MM.1S (cell line): Measurements from ENCODE around the gene ELFN1.

Source experiments
- EZH2phosphoT487 ChIP-seq: fragments of 300-600 bp; sonication (generic); IDR thresholded peaks from 2 replicates; pipeline ENCODE4 v1.6.1; 2018; ENCODE audit warnings: antibody characterized with exemption, low read length
- TF ChIP-seq, protein P1 (sequence below): fragments of 300-600 bp; sonication (generic); IDR thresholded peaks from 2 replicates; pipeline ENCODE4 v1.5.1; 2016; ENCODE audit warnings: antibody characterized with exemption, low read length, mixed read lengths

DNA sequence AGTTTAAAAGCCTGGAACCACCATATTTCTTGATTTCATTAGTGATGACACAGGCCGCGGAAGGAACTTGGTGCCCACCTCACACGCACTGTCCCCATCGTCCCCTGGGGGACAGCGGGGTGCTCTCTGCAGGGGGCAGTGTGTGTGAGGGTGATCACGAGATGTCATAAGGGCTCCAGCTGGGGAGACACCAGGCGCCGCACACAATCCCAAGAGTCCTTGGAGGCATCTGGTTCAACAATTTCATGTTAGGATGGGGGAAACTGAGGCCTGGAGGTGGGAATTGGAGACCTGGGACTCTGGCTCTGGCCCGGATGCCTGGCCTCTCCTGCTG lies 66.4 kb downstream of the ELFN1 start:
- TF ChIP-seq EZH2phosphoT487, result no peak
- TF ChIP-seq, protein P1, sequence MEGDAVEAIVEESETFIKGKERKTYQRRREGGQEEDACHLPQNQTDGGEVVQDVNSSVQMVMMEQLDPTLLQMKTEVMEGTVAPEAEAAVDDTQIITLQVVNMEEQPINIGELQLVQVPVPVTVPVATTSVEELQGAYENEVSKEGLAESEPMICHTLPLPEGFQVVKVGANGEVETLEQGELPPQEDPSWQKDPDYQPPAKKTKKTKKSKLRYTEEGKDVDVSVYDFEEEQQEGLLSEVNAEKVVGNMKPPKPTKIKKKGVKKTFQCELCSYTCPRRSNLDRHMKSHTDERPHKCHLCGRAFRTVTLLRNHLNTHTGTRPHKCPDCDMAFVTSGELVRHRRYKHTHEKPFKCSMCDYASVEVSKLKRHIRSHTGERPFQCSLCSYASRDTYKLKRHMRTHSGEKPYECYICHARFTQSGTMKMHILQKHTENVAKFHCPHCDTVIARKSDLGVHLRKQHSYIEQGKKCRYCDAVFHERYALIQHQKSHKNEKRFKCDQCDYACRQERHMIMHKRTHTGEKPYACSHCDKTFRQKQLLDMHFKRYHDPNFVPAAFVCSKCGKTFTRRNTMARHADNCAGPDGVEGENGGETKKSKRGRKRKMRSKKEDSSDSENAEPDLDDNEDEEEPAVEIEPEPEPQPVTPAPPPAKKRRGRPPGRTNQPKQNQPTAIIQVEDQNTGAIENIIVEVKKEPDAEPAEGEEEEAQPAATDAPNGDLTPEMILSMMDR, result no peak
